Cardiac muscle cell (in vitro differentiated cells and primary cell): ENCODE data around the gene NPPB. TPM values are rescaled to one million over a fixed set of nuclear protein-coding genes. Genes with fewer than 3 reads are reported as not detected.

Source experiments
- DNase-seq, 2 donors: peaks; one replicate each; pipeline versions ENCODE4 v3.0.0 to v3.0.0-alpha.2; 2010 to 2017; ENCODE audit warnings: low read depth in 1 of 2, low spot score in 1 of 2
- H3K27ac ChIP-seq: fragments of 200-600 bp; sonication (generic); 2 replicates; pipeline ENCODE4 v1.5.1; 2016
- H3K27me3 ChIP-seq: fragments of 200-600 bp; sonication (generic); 2 replicates; pipeline ENCODE4 v1.6.0; 2016; ENCODE audit warnings: control low read depth
- H3K36me3 ChIP-seq: fragments of 200-600 bp; sonication (generic); 2 replicates; pipeline ENCODE4 v1.5.1; 2016; ENCODE audit warnings: control low read depth
- H3K4me1 ChIP-seq: fragments of 200-600 bp; sonication (generic); 2 replicates; pipeline ENCODE4 v1.8.1; 2017; ENCODE audit warnings: low read depth, mild to moderate bottlenecking, mixed run types
- H3K4me3 ChIP-seq: fragments of 200-600 bp; sonication (generic); 2 replicates; pipeline ENCODE4 v1.5.1; 2016; ENCODE audit warnings: mild to moderate bottlenecking
- H3K9me3 ChIP-seq: fragments of 200-600 bp; sonication (generic); 2 replicates; pipeline ENCODE4 v1.5.1; 2017; ENCODE audit warnings: low read depth, mild to moderate bottlenecking, control low read depth
- polyA plus RNA-seq: library from polyadenylated mRNA; unstranded; fragments of >200 nt; fragmentation: Nextera tagmentation; extraction: Ambion mirVana; gene quantifications from 2 replicates; pipeline ENCODE4 v1.2.1, GENCODE V29; 2016
- total RNA-seq: library from RNA; depleted of rRNA; stranded (reverse); fragments of >200 nt; gene quantifications from 2 replicates; pipeline ENCODE4 v1.2.3, GENCODE V29; 2016
- TF ChIP-seq, protein P1 (sequence below): IDR thresholded peaks from 2 replicates; pipeline ENCODE4 v1.5.1; 2012; ENCODE audit warnings: low read depth, mild to moderate bottlenecking, low read length

NPPB gene
- total and polyA plus RNA-seq, 2 experiments from 2014 or later: 18.9 to 188 TPM

DNA sequence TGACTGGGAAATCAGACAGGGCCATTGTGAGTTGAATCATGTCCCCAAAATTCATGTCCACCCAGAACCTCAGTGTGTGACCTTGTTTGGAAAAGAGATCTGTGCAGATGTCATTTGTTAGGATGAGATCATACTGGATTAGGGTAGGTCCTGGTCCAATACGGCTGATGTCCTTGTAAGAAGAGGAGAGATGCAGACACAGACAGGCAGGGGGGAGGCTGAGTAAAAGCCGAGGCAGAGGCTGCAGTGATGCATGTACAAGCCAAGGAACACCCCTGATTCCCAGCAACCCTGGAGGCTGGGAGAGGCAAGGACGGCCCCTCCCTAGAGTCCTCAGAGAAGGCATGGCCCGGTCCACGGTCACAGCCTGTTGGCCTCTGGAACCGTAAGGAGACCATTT, 15.9 kb upstream of the NPPB start:
- Histone ChIP-seq H3K4me1 (peaks cover 17% of the 10 kb centered on the region), H3K36me3 (no peaks in the 10 kb centered on the region), H3K27ac (no peak overlapping the region), H3K27me3 (no peaks in the 10 kb centered on the region), H3K9me3 (no peaks in the 10 kb centered on the region), H3K4me3 (no peak overlapping the region)
- TF ChIP-seq, protein P1, sequence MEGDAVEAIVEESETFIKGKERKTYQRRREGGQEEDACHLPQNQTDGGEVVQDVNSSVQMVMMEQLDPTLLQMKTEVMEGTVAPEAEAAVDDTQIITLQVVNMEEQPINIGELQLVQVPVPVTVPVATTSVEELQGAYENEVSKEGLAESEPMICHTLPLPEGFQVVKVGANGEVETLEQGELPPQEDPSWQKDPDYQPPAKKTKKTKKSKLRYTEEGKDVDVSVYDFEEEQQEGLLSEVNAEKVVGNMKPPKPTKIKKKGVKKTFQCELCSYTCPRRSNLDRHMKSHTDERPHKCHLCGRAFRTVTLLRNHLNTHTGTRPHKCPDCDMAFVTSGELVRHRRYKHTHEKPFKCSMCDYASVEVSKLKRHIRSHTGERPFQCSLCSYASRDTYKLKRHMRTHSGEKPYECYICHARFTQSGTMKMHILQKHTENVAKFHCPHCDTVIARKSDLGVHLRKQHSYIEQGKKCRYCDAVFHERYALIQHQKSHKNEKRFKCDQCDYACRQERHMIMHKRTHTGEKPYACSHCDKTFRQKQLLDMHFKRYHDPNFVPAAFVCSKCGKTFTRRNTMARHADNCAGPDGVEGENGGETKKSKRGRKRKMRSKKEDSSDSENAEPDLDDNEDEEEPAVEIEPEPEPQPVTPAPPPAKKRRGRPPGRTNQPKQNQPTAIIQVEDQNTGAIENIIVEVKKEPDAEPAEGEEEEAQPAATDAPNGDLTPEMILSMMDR: no peak
- no peak for DNase-seq

DNA sequence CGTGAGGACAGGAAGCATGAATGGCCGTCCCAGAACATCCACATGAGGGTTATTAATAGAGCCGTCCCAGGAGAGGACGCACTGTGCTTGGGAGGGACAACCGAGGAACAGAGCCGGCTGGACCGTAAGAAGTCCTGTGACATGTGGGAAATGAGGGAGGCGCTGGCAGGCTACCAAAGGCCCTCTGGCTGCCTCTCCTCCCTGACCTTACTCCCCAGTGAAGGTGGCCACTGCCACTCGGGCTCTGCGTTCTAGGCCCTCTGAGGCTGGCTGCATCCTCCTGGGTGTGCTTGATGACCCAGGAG, 15.5 kb upstream of the NPPB start:
- H3K27me3 ChIP-seq: no peaks in the 10 kb centered on the region
- H3K36me3 ChIP-seq: no peaks in the 10 kb centered on the region
- TF ChIP-seq, protein P1: no peak
- H3K27ac ChIP-seq: no peak overlapping the region
- H3K9me3 ChIP-seq: no peaks in the 10 kb centered on the region
- peaks cover 13% of the 10 kb centered on the region for H3K4me1 ChIP-seq
- H3K4me3 ChIP-seq: no peak overlapping the region
- DNase-seq: no peak

DNA sequence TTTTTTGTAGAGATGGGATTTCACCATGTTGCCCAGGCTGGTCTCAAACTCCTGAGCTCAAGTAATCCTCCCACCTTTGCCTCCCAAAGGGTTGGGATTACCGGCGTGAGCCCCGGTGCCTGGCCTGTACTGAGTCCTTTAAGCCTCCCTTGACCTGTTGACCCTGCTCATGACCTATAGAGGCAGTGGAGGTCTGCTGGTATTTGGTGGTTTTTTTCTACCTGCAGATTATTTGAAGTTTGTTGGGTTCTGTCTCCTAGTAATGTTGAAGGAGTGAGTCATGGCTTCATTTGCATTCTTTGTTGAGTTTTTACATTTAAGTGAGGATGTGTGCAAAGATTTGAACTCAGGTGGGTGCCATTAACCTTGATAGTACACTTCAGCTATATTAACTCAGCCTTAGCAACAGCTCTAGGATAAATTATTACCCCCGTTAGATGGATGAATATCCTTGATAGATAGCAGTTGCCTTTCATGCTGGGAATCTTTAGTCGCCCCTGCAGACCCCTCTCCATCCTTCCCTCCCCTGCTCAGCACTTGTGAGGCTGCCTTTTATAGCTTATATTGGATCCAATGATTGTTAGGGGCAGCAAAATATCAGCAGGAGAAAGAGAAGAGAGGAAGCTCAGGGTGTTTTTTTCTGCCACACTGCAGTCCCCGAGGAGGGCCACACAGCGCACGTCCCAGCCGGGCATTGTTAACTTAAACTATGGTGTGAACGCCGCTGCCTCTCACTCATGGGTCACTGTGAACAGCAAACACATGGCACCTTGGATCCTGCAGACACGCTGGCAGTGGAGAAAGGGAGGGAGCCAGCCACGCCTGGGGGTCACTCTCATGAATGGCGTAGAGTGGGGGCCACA, 14.9 kb upstream of the NPPB start:
- peaks cover 9% of the 10 kb centered on the region for H3K4me1 ChIP-seq
- H3K36me3 ChIP-seq: no peaks in the 10 kb centered on the region
- no peak overlapping the region for H3K4me3 ChIP-seq
- DNase-seq: no peak
- no peaks in the 10 kb centered on the region for H3K9me3 ChIP-seq
- TF ChIP-seq, protein P1: no peak
- H3K27ac ChIP-seq: no peak overlapping the region
- H3K27me3 ChIP-seq: no peaks in the 10 kb centered on the region

DNA sequence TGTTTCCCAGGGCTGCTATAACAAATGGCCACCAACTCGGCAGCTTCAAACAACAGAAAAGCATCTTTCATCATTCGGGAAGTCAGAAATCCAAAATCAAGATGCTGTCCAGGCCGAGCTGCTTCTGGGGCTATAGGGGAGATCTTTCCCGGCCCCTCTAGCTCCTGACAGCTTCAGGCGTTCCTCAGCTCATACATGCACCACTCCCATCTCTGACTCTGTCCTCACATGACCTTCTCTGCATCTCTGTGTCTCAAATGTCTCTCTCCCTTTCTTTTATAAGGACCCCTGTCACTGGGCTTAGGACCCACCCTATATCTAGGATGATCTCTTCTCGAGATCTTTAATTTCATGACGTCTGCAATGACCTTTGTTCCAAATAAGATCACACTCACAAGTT, 13.8 kb upstream of the NPPB start:
- Histone ChIP-seq H3K27ac (no peak overlapping the region), H3K4me1 (peaks cover 8% of the 10 kb centered on the region), H3K27me3 (no peaks in the 10 kb centered on the region), H3K4me3 (no peak overlapping the region), H3K9me3 (no peaks in the 10 kb centered on the region), H3K36me3 (no peaks in the 10 kb centered on the region)
- no peak for DNase-seq
- TF ChIP-seq, protein P1: no peak

DNA sequence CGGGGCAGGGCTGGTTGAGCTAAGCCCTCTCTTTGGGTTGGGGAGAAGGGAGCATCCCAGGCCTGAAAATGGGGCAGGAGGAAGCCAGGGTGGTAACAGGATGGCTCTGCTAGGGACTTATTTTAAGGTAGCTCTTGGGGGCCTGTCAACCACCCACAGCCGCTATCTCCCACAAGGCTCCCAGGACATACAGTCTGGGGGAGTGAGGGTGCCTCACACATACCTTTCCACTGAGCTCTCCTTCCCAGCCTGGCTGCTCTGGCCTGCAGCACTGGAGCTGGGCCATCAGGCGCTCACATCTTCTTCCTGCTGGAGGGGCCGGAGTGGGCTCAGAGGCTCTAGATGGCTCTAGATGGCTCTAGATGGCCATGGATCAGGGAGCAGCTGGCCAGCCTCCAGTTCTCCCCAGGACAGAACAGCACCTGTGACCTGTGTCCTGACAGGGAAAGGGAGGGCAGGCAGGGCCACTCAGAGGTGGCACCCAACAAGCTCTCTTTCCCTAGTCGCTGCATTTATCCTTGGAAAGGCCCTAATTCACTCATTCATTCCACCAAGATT, 11.0 kb upstream of the NPPB start:
- no peak overlapping the region for H3K27ac ChIP-seq
- TF ChIP-seq, protein P1: no peak
- no peak for DNase-seq

More for the DNA sequence above, 11.0 kb upstream of the NPPB start:
- H3K27me3 ChIP-seq: no peaks in the 10 kb centered on the region
- no peak overlapping the region for H3K4me3 ChIP-seq
- H3K4me1 ChIP-seq: peaks cover 11% of the 10 kb centered on the region
- H3K36me3 ChIP-seq: no peaks in the 10 kb centered on the region
- H3K9me3 ChIP-seq: no peaks in the 10 kb centered on the region
